Cardiac muscle cell (in vitro differentiated cells and primary cell): ENCODE results near the gene ZNF574. TPM values are rescaled to one million over a fixed set of nuclear protein-coding genes. Genes with fewer than 3 reads are reported as not detected.

Source experiments
- DNase-seq, 2 donors: peaks; one replicate each; pipeline versions ENCODE4 v3.0.0 to v3.0.0-alpha.2; 2010 to 2017; ENCODE audit warnings: low read depth in 1 of 2, low spot score in 1 of 2
- H3K27ac ChIP-seq: fragments of 200-600 bp; sonication (generic); 2 replicates; pipeline ENCODE4 v1.5.1; 2016
- H3K27me3 ChIP-seq: fragments of 200-600 bp; sonication (generic); 2 replicates; pipeline ENCODE4 v1.6.0; 2016; ENCODE audit warnings: control low read depth
- H3K36me3 ChIP-seq: fragments of 200-600 bp; sonication (generic); 2 replicates; pipeline ENCODE4 v1.5.1; 2016; ENCODE audit warnings: control low read depth
- H3K4me1 ChIP-seq: fragments of 200-600 bp; sonication (generic); 2 replicates; pipeline ENCODE4 v1.8.1; 2017; ENCODE audit warnings: low read depth, mild to moderate bottlenecking, mixed run types
- H3K4me3 ChIP-seq: fragments of 200-600 bp; sonication (generic); 2 replicates; pipeline ENCODE4 v1.5.1; 2016; ENCODE audit warnings: mild to moderate bottlenecking
- H3K9me3 ChIP-seq: fragments of 200-600 bp; sonication (generic); 2 replicates; pipeline ENCODE4 v1.5.1; 2017; ENCODE audit warnings: low read depth, mild to moderate bottlenecking, control low read depth
- CTCF ChIP-seq: IDR thresholded peaks from 2 replicates; pipeline ENCODE4 v1.5.1; 2012; ENCODE audit warnings: low read depth, mild to moderate bottlenecking, low read length
- polyA plus RNA-seq: library from polyadenylated mRNA; unstranded; fragments of >200 nt; fragmentation: Nextera tagmentation; extraction: Ambion mirVana; gene quantifications from 2 replicates; pipeline ENCODE4 v1.2.1, GENCODE V29; 2016
- total RNA-seq: library from RNA; depleted of rRNA; stranded (reverse); fragments of >200 nt; gene quantifications from 2 replicates; pipeline ENCODE4 v1.2.3, GENCODE V29; 2016

ZNF574 gene
- total and polyA plus RNA-seq, 2 experiments from 2014 or later = 23.9 to 36.2 TPM

GRCh38 chr19:42045575-42045974 lies 30.4 kb upstream of the ZNF574 start:
- H3K4me1 ChIP-seq = no peaks in the 10 kb centered on the region
- no peaks in the 10 kb centered on the region for H3K27me3 ChIP-seq
- H3K9me3 ChIP-seq = no peaks in the 10 kb centered on the region
- H3K27ac ChIP-seq = no peak overlapping the region
- TF ChIP-seq CTCF = no peak
- no peak for DNase-seq
- no peaks in the 10 kb centered on the region for H3K36me3 ChIP-seq
- H3K4me3 ChIP-seq = no peak overlapping the region

- no peak overlapping the region for H3K27ac ChIP-seq
- H3K27me3 ChIP-seq = no peaks in the 10 kb centered on the region
- no peak overlapping the region for H3K4me3 ChIP-seq
- no peak for TF ChIP-seq CTCF
- no peaks in the 10 kb centered on the region for H3K9me3 ChIP-seq
- H3K36me3 ChIP-seq = no peaks in the 10 kb centered on the region
- no peaks in the 10 kb centered on the region for H3K4me1 ChIP-seq
- no peak for DNase-seq
These were observed 27.0 kb upstream of the ZNF574 start for GRCh38 chr19:42048992-42049391.

DNA sequence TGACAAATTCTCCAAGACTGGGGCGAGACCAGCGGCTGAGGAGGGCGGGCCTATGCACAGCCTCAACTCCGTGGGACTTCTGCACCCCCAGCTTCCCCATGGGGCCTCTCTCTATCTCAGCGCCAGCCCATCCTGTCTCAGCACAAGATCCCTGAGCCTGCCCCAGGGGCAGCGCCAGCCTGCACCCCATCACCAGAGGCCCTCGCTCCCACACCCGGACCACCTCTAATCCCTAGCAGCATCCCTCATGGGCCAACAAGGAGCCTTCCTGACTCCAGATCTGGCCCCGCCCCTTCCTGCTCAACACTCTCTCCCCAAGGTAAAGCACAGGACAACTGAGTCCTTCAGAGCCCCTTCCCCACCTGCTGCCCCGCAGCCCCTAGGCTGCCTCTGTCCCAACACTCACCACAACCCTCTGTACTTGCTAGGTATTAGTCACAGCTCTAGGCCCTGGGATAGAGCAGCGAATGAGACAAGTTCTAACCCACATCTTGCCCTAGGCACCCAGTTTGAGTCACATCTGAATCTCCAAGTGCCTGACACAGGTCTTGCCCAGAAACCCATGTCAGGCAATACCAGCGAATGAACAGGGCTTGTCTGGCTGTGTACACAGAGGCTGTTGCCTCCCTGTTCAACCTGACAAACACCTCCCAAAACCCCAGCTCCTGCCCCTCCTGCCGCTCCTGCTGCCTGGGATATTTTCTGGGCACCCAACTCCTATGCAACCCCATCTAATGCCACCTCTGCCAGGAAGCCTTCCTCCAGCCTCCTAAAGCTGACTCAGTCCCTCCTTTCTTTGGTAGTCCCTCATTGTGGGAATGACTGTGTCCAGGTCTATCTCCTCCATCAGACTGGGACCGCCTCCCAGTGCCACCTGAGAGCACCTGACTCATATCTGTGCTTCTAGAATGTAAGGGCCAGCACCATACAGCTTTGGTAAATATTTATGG lies 24.5 kb upstream of the ZNF574 start:
- Histone ChIP-seq H3K4me1 (no peaks in the 10 kb centered on the region), H3K36me3 (no peaks in the 10 kb centered on the region), H3K27ac (no peak overlapping the region), H3K9me3 (no peaks in the 10 kb centered on the region), H3K4me3 (no peak overlapping the region), H3K27me3 (no peaks in the 10 kb centered on the region)
- no peak for DNase-seq
- TF ChIP-seq CTCF = no peak

GRCh38 chr19:42052241-42052863 lies 23.6 kb upstream of the ZNF574 start:
- Histone ChIP-seq H3K27ac (no peak overlapping the region), H3K9me3 (no peaks in the 10 kb centered on the region), H3K4me3 (no peak overlapping the region), H3K36me3 (no peaks in the 10 kb centered on the region), H3K27me3 (no peaks in the 10 kb centered on the region), H3K4me1 (no peaks in the 10 kb centered on the region)
- no peak for TF ChIP-seq CTCF
- no peak for DNase-seq

DNA sequence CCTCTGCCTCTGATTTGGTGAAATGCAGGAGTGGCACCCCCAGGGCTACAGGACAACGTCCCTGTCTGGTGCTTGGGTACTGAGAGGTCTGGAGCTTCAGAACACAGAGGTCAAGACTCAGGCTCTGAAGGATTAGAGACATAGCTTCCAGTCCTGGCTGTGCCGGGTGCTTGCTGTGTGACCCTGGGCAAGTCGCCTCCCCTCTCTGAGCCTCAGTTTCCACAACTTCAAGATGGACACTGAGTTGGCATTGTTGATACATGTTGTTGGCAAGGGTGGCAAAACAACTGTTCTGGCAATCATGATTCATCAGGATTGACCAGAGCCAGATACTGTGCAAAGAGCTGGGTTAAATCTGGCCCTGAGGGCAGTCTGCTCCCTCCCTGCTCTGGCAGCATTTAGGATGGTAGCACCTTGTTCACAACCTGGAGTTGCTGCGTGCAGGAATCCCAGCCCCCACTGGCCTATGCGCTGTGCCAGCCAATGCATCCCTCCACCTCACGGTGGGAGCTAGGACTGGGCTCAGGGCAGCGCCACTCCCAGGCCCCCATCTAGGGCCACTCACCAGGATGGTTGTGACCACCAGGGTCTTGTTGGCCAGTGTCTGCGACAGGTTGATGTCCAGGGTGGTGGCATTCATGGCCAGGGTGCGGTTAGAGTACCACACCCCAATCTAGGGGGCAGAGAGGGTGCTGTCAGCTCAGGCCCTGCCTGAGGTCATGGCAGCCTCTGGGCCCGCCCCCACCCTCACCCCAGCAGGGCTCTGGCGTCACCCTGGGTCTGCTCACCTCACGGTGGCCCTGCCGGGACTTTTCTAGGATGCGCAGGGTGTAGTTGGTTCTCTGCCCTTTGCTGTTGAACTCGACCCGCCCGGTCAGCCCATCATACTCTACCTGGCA lies 22.7 kb upstream of the ZNF574 start:
- no peaks in the 10 kb centered on the region for H3K36me3 ChIP-seq
- no peaks in the 10 kb centered on the region for H3K27me3 ChIP-seq
- H3K4me1 ChIP-seq = no peaks in the 10 kb centered on the region
- no peak overlapping the region for H3K27ac ChIP-seq
- TF ChIP-seq CTCF = no peak
- no peak overlapping the region for H3K4me3 ChIP-seq
- no peaks in the 10 kb centered on the region for H3K9me3 ChIP-seq
- DNase-seq = no peak
